Nephron (organoid): Measurements from ENCODE around the gene ADGRD1.
A peak's percentile ranks its signal among the peaks of the same experiment; 100 is the strongest.

Source experiments
- H3K27ac Mint-ChIP-seq, 3 experiments: 2 replicates each; pipeline ENCODE4 v1.8.0; 2020; ENCODE audit warnings: mixed read lengths in 3 of 3, mild to moderate bottlenecking in 2 of 3, moderate library complexity in 1 of 3
- H3K27me3 Mint-ChIP-seq: 2 replicates; pipeline ENCODE4 v1.8.0; 2021; ENCODE audit warnings: low read depth, mild to moderate bottlenecking, moderate library complexity, mixed read lengths
- H3K36me3 Mint-ChIP-seq: 2 replicates; pipeline ENCODE4 v1.8.0; 2020; ENCODE audit warnings: low read depth, mixed read lengths
- H3K4me1 Mint-ChIP-seq: 2 replicates; pipeline ENCODE4 v1.8.0; 2020; ENCODE audit warnings: mixed read lengths
- H3K4me3 Mint-ChIP-seq, 3 experiments: 2 replicates each; pipeline ENCODE4 v1.8.0; 2020; ENCODE audit warnings: mild to moderate bottlenecking in 3 of 3, mixed read lengths in 3 of 3, moderate library complexity in 2 of 3
- H3K9me3 Mint-ChIP-seq: 2 replicates; pipeline ENCODE4 v1.8.0; 2020; ENCODE audit warnings: mixed read lengths
- CTCF ChIP-seq, 3 experiments: fragments of 200-600 bp; sonication (generic); IDR thresholded peaks; one replicate each; pipeline ENCODE4 v1.5.0; 2021; ENCODE audit warnings: antibody characterized with exemption in 3 of 3; ENCODE audit not compliant: unreplicated experiment in 3 of 3

Gene ADGRD1

GRCh38 chr12:131041968-131042833 lies 88.5 kb downstream of the ADGRD1 start:
- TF ChIP-seq CTCF (IDR thresholded peaks at IDR 0.05; ENCODE audit: unreplicated experiment in 3 of 3), result no peak
- Mint-ChIP-seq H3K36me3 (peaks cover 4% of the 10 kb centered on the region), H3K4me3 (no peak overlapping the region), H3K9me3 (no peaks in the 10 kb centered on the region), H3K27ac (peak overlapping the region in 2 of 3 experiments; percentile 14 to 42), H3K4me1 (peaks cover 31% of the 10 kb centered on the region), H3K27me3 (peaks cover 25% of the 10 kb centered on the region)

DNA sequence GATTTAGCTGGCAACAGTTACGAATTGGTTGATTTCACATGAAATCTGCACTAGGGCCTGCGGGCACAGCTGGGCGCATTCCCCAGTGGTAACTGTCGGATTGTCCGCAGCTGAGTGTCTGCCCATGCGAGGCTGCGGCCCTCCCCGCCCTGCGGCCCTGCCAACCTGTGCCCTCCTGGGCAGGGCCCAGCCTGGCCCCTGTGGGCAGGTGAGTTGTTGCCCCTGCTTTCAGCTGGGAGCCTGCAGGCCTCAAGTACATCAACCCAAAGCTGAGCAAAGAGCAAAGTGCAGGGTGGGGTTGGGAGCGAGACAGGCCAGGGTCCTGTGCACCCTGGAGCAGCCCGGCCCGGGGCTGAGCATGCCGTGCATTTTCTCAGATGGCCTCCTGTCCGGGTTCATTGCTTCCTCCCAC lies 89.1 kb downstream of the ADGRD1 start:
- peaks cover 2% of the 10 kb centered on the region for H3K36me3 Mint-ChIP-seq
- no peak for TF ChIP-seq CTCF (IDR thresholded peaks at IDR 0.05; ENCODE audit: unreplicated experiment in 3 of 3)
- peaks cover 25% of the 10 kb centered on the region for H3K27me3 Mint-ChIP-seq
- H3K4me1 Mint-ChIP-seq, result peaks cover 29% of the 10 kb centered on the region
- no peaks in the 10 kb centered on the region for H3K9me3 Mint-ChIP-seq
- H3K4me3 Mint-ChIP-seq, result no peak overlapping the region
- H3K27ac Mint-ChIP-seq, result peak overlapping the region in 1 of 3 experiments; percentile 14

DNA sequence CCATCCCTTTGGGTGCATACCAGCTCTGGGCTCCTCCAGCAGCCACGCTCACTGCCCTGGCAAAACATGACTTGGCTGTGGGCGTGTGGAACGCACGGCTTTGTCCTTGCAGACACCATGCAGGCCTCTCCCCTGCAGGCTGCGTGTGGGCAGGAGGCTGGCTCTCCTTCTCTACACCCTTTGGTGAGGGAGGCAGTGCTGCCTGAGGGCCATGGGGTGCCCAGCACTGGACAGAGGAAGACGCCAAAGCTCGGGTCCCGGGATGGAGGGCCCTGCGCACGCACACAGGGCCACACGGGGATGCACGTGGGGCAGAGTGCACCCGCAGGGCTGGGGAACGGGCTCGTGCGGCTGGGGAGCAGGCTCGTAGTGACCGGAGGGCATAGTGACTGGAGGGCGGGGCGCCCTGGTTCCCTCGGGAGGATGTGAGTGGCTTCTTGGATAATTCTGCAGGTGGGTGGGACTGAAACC lies 89.7 kb downstream of the ADGRD1 start:
- peaks cover 25% of the 10 kb centered on the region for H3K4me1 Mint-ChIP-seq
- no peaks in the 10 kb centered on the region for H3K9me3 Mint-ChIP-seq
- H3K4me3 Mint-ChIP-seq, result no peak overlapping the region
- no peak overlapping the region for H3K27ac Mint-ChIP-seq
- no peak for TF ChIP-seq CTCF (IDR thresholded peaks at IDR 0.05; ENCODE audit: unreplicated experiment in 3 of 3)
- H3K36me3 Mint-ChIP-seq, result no peaks in the 10 kb centered on the region
- H3K27me3 Mint-ChIP-seq, result peaks cover 25% of the 10 kb centered on the region

- no peak overlapping the region for H3K4me3 Mint-ChIP-seq
- no peaks in the 10 kb centered on the region for H3K9me3 Mint-ChIP-seq
- peaks cover 22% of the 10 kb centered on the region for H3K27me3 Mint-ChIP-seq
- H3K4me1 Mint-ChIP-seq, result peaks cover 25% of the 10 kb centered on the region
- no peak for TF ChIP-seq CTCF (IDR thresholded peaks at IDR 0.05; ENCODE audit: unreplicated experiment in 3 of 3)
- H3K36me3 Mint-ChIP-seq, result no peaks in the 10 kb centered on the region
- H3K27ac Mint-ChIP-seq, result no peak overlapping the region
Observed at GRCh38 chr12:131044136-131044535, 90.4 kb downstream of the ADGRD1 start.

DNA sequence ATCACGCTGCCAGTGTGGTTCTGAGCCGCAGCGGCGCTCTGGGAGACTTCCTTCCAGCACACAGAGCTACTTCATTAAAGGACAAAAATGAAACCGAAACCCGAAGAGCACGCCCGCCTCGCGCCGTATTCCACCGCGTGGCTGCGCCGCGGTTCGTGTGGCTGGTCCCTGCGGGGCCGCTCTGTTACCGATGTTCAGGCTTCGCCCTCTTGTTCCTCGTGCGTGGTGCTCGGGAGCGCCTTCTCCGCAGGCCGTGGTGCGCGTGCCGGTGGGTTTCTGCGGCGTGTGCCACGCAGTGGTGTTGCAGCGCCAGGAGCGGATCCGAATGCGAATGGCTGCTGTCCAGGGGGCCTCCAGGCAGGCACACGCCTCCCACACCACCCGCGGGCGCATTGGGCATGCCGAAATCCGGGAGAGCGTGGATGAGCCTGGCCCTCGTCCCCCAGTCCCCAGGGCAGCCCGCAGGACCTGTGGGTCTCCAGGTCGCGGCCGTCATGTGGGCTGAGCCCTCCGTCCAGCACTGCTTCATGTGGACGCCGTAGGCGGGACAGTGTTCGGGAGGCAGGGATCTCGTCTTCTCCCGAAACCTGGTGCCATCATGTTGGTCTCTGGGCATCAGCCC lies 91.2 kb downstream of the ADGRD1 start:
- no peaks in the 10 kb centered on the region for H3K36me3 Mint-ChIP-seq
- H3K4me3 Mint-ChIP-seq, result no peak overlapping the region
- peaks cover 26% of the 10 kb centered on the region for H3K27me3 Mint-ChIP-seq
- TF ChIP-seq CTCF (IDR thresholded peaks at IDR 0.05; ENCODE audit: unreplicated experiment in 3 of 3), result no peak
- peaks cover 25% of the 10 kb centered on the region for H3K4me1 Mint-ChIP-seq
- H3K9me3 Mint-ChIP-seq, result no peaks in the 10 kb centered on the region
- H3K27ac Mint-ChIP-seq, result no peak overlapping the region
